Panc1 (cell line): ENCODE data around the gene PRRX1. TPM values are rescaled to one million over a fixed set of nuclear protein-coding genes. Genes with fewer than 3 reads are reported as not detected.

Source experiments
- ATAC-seq: fragments of 200-7000 bp; cut with Tn5 transposase; 2 replicates; pipeline ENCODE4 v1.9.1; 2020; ENCODE audit warnings: mild to moderate bottlenecking, moderate library complexity
- BruUV-seq: library from RNA; stranded (reverse); fragments of 400-500 nt; replicated peaks from 2 replicates; lab custom pipeline; 2021; lab: Mats Ljungman, UMichigan
- CTCF ChIA-PET: fragments of 300-600 bp; sonication (Branson Sonifier 250); formaldehyde crosslinking; loops from one replicate; lab custom pipeline; 2022; ENCODE audit warnings: antibody characterized with exemption; lab: Charles Lee
- POLR2A ChIA-PET: fragments of 300-600 bp; sonication (Branson Sonifier 250); formaldehyde crosslinking; loops from one replicate; lab custom pipeline; 2022; ENCODE audit warnings: antibody characterized with exemption; lab: Charles Lee
- DNase-seq: peaks from one replicate; pipeline ENCODE4 v3.0.0-alpha.2; 2010; ENCODE audit warnings: low read depth, low spot score
- H3K27ac ChIP-seq: 2 replicates; pipeline ENCODE4 v1.5.1; 2011; ENCODE audit warnings: mild to moderate bottlenecking, low read length, inconsistent platforms
- H3K27me3 ChIP-seq: fragments of 200-500 bp; sonication (Bioruptor generic); 2 replicates; pipeline ENCODE4 v1.6.0; 2014; ENCODE audit warnings: low read length, inconsistent platforms; ENCODE audit not compliant: control insufficient read depth, insufficient read depth
- H3K36me3 ChIP-seq: fragments of 200-500 bp; sonication (Bioruptor generic); 2 replicates; pipeline ENCODE4 v1.5.1; 2014; ENCODE audit warnings: inconsistent platforms, mild to moderate bottlenecking, low read length, moderate library complexity; ENCODE audit not compliant: control insufficient read depth, insufficient read depth
- H3K4me1 ChIP-seq: 2 replicates; pipeline ENCODE4 v1.5.1; 2011; ENCODE audit warnings: inconsistent platforms, mild to moderate bottlenecking, low read length, moderate library complexity; ENCODE audit not compliant: control insufficient read depth, insufficient read depth
- H3K4me3 ChIP-seq, 2 experiments: 2 replicates each; pipeline ENCODE4 v1.5.1; 2011 to 2012; ENCODE audit warnings: low read depth in 2 of 2, low read length in 2 of 2, mild to moderate bottlenecking in 2 of 2, inconsistent platforms in 1 of 2, moderate library complexity in 1 of 2
- H3K9me3 ChIP-seq: fragments of 200-500 bp; sonication (Bioruptor generic); 2 replicates; pipeline ENCODE4 v1.5.1; 2014; ENCODE audit warnings: low read depth, mild to moderate bottlenecking, inconsistent platforms, low read length, moderate library complexity; ENCODE audit not compliant: control insufficient read depth, insufficient read depth
- CTCF ChIP-seq: fragments of 450-650 bp; IDR thresholded peaks from 2 replicates; pipeline ENCODE4 v1.5.1; 2017; ENCODE audit warnings: mild to moderate bottlenecking
- POLR2AphosphoS5 ChIP-seq: IDR thresholded peaks from 2 replicates; pipeline ENCODE4 v1.6.1; 2012; ENCODE audit warnings: mild to moderate bottlenecking, low read depth, low read length, moderate library complexity
- REST ChIP-seq, 2 experiments: IDR thresholded peaks; 2 replicates each; pipeline ENCODE4 v1.6.1; 2011 to 2012; ENCODE audit warnings: low read depth in 2 of 2, control low read depth in 1 of 2, low read length in 1 of 2, mild to moderate bottlenecking in 1 of 2, moderate library complexity in 1 of 2; ENCODE audit not compliant: insufficient read depth in 1 of 2
- SIN3A ChIP-seq: IDR thresholded peaks from 2 replicates; pipeline ENCODE4 v1.6.1; 2012; ENCODE audit warnings: low read depth, mild to moderate bottlenecking, low read length, moderate library complexity, borderline replicate concordance; ENCODE audit not compliant: insufficient read depth
- TCF7L2 ChIP-seq: IDR thresholded peaks from 2 replicates; pipeline ENCODE4 v1.6.1; 2011; ENCODE audit warnings: mild to moderate bottlenecking, low read depth, low read length, inconsistent platforms
- in situ Hi-C: cut with HindIII; loops from 2 replicates; pipeline ENCODE4 v1.10.0; 2016; ENCODE audit warnings: low sequenced_read_pairs, low pct_unique_long_range_greater_than_20kb
- intact Hi-C: fragments of 100-400 bp; cut with micrococcal nuclease; formaldehyde crosslinking; loops from one replicate; pipeline ENCODE4 v1.10.0; 2022; ENCODE audit not compliant: unreplicated experiment
- total RNA-seq: library from RNA; stranded (reverse); gene quantifications from one replicate; pipeline ENCODE4 v1.2.1, GENCODE V29; 2021; ENCODE audit not compliant: unreplicated experiment

PRRX1 gene
- total RNA-seq, 1 experiment from 2014 or later = 0.69 TPM

DNA sequence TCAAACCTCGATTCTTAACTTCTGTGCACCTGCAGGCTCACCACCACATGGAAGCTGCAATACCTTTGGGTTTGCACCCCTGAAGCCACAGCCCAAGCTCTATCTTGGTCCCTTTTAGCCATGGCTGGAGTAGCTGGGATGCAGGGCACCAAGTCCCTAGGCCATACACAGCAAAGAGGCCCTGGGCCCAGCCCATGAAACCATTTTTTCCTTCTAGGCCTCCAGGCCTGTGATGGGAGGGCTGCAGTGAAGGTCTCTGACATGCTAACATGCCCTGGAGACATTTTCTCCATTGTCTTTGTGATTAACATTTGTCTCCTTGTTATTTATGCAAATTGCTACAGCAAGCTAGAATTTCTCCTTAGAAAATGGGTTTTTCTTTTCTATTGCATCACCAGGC, 79.2 kb downstream of the PRRX1 start:
- no peaks in the 10 kb centered on the region for H3K4me1 ChIP-seq
- H3K27ac ChIP-seq = no peak overlapping the region
- no peaks in the 10 kb centered on the region for H3K36me3 ChIP-seq
- intact Hi-C loops (no loop called here), in situ Hi-C loops (no loop called here)
- ATAC-seq (no peak), DNase-seq (no peak)
- TF ChIP-seq CTCF (no peak), TCF7L2 (no peak), SIN3A (no peak), REST (IDR thresholded peaks at IDR 0.05; ENCODE audit: insufficient read depth in 1 of 2, low read depth in 2 of 2, low read length in 1 of 2) (no peak), POLR2AphosphoS5 (no peak)
- no peak overlapping the region for H3K4me3 ChIP-seq
- ChIA-PET CTCF (no interaction called here), POLR2A (no interaction called here)
- no TSS peak for BruUV-seq
- H3K9me3 ChIP-seq = no peaks in the 10 kb centered on the region
- H3K27me3 ChIP-seq = no peaks in the 10 kb centered on the region

DNA sequence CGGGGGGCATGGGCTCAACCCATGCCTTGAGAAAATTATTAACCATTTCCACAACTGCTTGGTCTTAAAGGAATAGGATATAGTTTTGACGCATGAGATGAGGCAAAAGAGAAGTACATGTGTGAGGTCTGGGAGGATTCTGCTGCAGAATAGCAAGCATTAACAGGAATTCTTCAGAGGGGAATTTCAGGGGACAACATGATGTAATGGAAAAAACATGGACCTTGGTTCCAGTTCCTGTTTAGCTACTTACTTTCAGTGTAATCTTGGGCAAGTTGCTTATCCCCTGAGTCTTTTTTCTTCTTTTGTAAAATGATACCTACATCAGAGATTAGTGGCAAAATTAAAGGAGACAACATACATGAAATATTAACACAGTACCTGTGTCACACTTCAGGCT, 85.6 kb downstream of the PRRX1 start:
- DNase-seq = no peak
- in situ Hi-C loops = no loop called here
- Histone ChIP-seq H3K9me3 (no peaks in the 10 kb centered on the region), H3K4me1 (no peaks in the 10 kb centered on the region), H3K27me3 (no peaks in the 10 kb centered on the region), H3K27ac (no peak overlapping the region), H3K4me3 (no peak overlapping the region), H3K36me3 (no peaks in the 10 kb centered on the region)
- BruUV-seq = no TSS peak
- intact Hi-C loops = no loop called here
- no peak for ATAC-seq
- TF ChIP-seq CTCF = no peak
- TF ChIP-seq TCF7L2 = no peak
- no peak for TF ChIP-seq POLR2AphosphoS5
- TF ChIP-seq REST (IDR thresholded peaks at IDR 0.05; ENCODE audit: insufficient read depth in 1 of 2, low read depth in 2 of 2, low read length in 1 of 2) = no peak
- TF ChIP-seq SIN3A = no peak
- CTCF ChIA-PET = no interaction called here
- POLR2A ChIA-PET = no interaction called here
